ENCODE results near the gene ZNF664.

- TF ChIP-seq CTCF (IDR thresholded peaks at IDR 0.05) (no peak), ZFX (IDR thresholded peaks at IDR 0.05; ENCODE audit: borderline replicate concordance) (no peak)
Observed at GRCh38 chr12:124039276-124039675, 66.3 kb downstream of the ZNF664 start.

Data from 22Rv1 (cell line).